Measurements from ENCODE around the gene MICAL3.

GRCh38 chr22:17915676-17916075 lies 108.7 kb downstream of the MICAL3 start:
- TF ChIP-seq YY1 (IDR thresholded peaks at IDR 0.05; ENCODE audit: insufficient read depth, insufficient read length): no peak
- TF ChIP-seq ZNF274 (IDR thresholded peaks at IDR 0.05; ENCODE audit: low read depth, low read length): no peak

All from NT2/D1 (cell line).